ENCODE data around the gene SLC16A7.

DNA sequence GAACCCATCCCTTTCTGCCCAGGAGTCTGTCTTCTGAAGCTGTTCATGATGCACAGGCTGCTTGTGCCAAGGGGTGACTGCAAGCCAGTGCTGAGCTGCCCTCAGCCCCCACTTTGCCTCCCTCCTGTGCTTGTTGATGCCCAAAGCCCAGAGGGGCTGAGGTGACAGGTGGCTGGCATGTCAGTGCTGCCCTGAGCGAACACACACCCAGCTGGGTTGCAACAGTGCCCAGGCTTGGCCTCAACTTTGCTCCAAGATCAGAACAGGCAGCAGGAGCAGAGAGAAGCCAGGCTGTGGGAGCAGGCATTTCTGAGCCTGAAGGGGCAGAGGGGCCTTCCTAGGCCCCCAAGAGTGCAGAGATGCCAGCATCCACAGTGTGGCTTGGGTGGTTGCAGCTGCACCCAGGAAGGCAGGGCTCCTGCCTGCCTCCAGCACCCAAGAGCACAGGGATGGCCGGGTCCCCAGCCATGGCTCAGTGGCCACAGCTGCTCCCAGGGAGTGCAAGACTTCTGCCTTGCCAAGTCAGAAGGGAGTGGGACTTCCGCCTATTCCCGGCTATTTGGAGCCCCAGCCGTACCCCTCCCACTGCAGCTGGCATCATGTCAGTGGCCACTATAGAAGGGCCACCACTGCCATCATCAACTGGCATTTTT is 83.1 kb downstream of the SLC16A7 start:
- no peak for TF ChIP-seq CTCF (IDR thresholded peaks at IDR 0.05)
- no peak for TF ChIP-seq POLR2A (IDR thresholded peaks at IDR 0.05)
- no peak for TF ChIP-seq POLR2AphosphoS5 (IDR thresholded peaks at IDR 0.05; ENCODE audit: insufficient read depth in 1 of 2, low read depth in 1 of 2)

Measured in vagina (tissue), 2 donors.